SK-N-SH (cell line): Measurements from ENCODE around the gene F11R. TPM values are rescaled to one million over a fixed set of nuclear protein-coding genes. Genes with fewer than 3 reads are reported as not detected.

Experiments used
- CTCF ChIA-PET: fragments of 300-600, 350-600 bp; formaldehyde crosslinking; extraction: SDS; loops from one replicate; lab custom pipeline; 2021; lab: Yijun Ruan, JAX
- POLR2A ChIA-PET: fragments of 350-600 bp; sonication (Branson Sonifier 250); formaldehyde crosslinking; extraction: SDS; loops from one replicate; lab custom pipeline; 2020; ENCODE audit warnings: antibody characterized with exemption, inconsistent platforms; lab: Yijun Ruan, JAX
- DNase-seq: peaks from one replicate; pipeline ENCODE4 v3.0.0; 2012
- H2AFZ ChIP-seq: fragments of 200-600 bp; sonication (generic); 2 replicates; pipeline ENCODE4 v1.8.1; 2016; ENCODE audit warnings: antibody characterized with exemption, mild to moderate bottlenecking, low read depth
- H3F3A ChIP-seq: fragments of 200-600 bp; sonication (generic); replicated peaks from 2 replicates; pipeline ENCODE3; 2016; ENCODE audit warnings: antibody characterized with exemption, mild to moderate bottlenecking; ENCODE audit not compliant: insufficient read depth
- H3K27ac ChIP-seq, 2 experiments: fragments of 200-500 bp in 1 of 2; fragments of 200-600 bp in 1 of 2; sonication (Bioruptor generic) in 1 of 2; sonication (generic), shearing (Covaris generic) in 1 of 2; 2 replicates each; pipeline versions ENCODE4 v1.5.1 to v1.6.1; 2014 to 2016; ENCODE audit warnings: low read depth in 2 of 2, inconsistent platforms in 1 of 2, low read length in 1 of 2, mild to moderate bottlenecking in 1 of 2, mixed read lengths in 1 of 2
- H3K27me3 ChIP-seq: fragments of 200-600 bp; sonication (generic), shearing (Covaris generic); 2 replicates; pipeline ENCODE4 v1.6.1; 2016; ENCODE audit warnings: mixed run types; ENCODE audit not compliant: insufficient read depth
- H3K36me3 ChIP-seq, 2 experiments: fragments of 200-500 bp in 1 of 2; fragments of 200-600 bp in 1 of 2; sonication (Bioruptor generic) in 1 of 2; sonication (generic) in 1 of 2; replicated peaks in 1 of 2; 2 replicates each; pipeline versions ENCODE3 to v1.5.1; 2014 to 2016; ENCODE audit warnings: low read length in 1 of 2, mild to moderate bottlenecking in 1 of 2; ENCODE audit not compliant: insufficient read depth in 2 of 2, control insufficient read depth in 1 of 2
- H3K4me1 ChIP-seq, 2 experiments: fragments of 200-500 bp in 1 of 2; fragments of 200-600 bp in 1 of 2; sonication (Bioruptor generic) in 1 of 2; sonication (generic), shearing (Covaris generic) in 1 of 2; 2 replicates each; pipeline versions ENCODE4 v1.5.1 to v1.6.1; 2014 to 2016; ENCODE audit warnings: low read depth in 1 of 2, low read length in 1 of 2, mixed run types in 1 of 2; ENCODE audit not compliant: insufficient read depth in 2 of 2, control insufficient read depth in 1 of 2
- H3K4me2 ChIP-seq: fragments of 200-600 bp; sonication (generic), shearing (Covaris generic); 2 replicates; pipeline ENCODE4 v1.6.1; 2017; ENCODE audit warnings: mixed run types
- H3K4me3 ChIP-seq, 2 experiments: fragments of 200-500 bp in 1 of 2; fragments of 200-600 bp in 1 of 2; sonication (Bioruptor generic) in 1 of 2; sonication (generic), shearing (Covaris generic) in 1 of 2; 2 replicates each; pipeline versions ENCODE4 v1.5.1 to v1.8.1; 2014 to 2016; ENCODE audit warnings: low read depth in 2 of 2, inconsistent platforms in 1 of 2, low read length in 1 of 2, mild to moderate bottlenecking in 1 of 2, mixed read lengths in 1 of 2, moderate library complexity in 1 of 2
- H3K79me2 ChIP-seq: fragments of 200-600 bp; sonication (generic); 2 replicates; pipeline ENCODE4 v1.8.1; 2017; ENCODE audit warnings: mild to moderate bottlenecking; ENCODE audit not compliant: insufficient read depth
- H3K9ac ChIP-seq: fragments of 200-600 bp; sonication (generic); 2 replicates; pipeline ENCODE4 v1.6.1; 2017; ENCODE audit warnings: mixed run types
- H3K9me2 ChIP-seq: fragments of 200-600 bp; sonication (generic); 2 replicates; pipeline ENCODE4 v1.6.1; 2017; ENCODE audit warnings: mixed run types
- H3K9me3 ChIP-seq: fragments of 200-600 bp; sonication (generic); 2 replicates; pipeline ENCODE4 v1.6.1; 2017; ENCODE audit warnings: mixed run types, mild to moderate bottlenecking, moderate library complexity
- H4K20me1 ChIP-seq: fragments of 200-600 bp; sonication (generic); 2 replicates; pipeline ENCODE4 v1.6.1; 2017; ENCODE audit warnings: mild to moderate bottlenecking, mixed run types; ENCODE audit not compliant: insufficient read depth
- EZH2phosphoT487 ChIP-seq: fragments of 200-600 bp; sonication (generic); IDR thresholded peaks from 2 replicates; pipeline ENCODE4 v1.6.1; 2017; ENCODE audit warnings: low read depth, mixed run types, mild to moderate bottlenecking, antibody characterized with exemption, moderate library complexity, borderline replicate concordance
- FOSL2 ChIP-seq: IDR thresholded peaks from 2 replicates; pipeline ENCODE4 v1.4.0; 2012; ENCODE audit warnings: low read depth, mild to moderate bottlenecking, moderate library complexity, borderline replicate concordance
- FOXJ3 ChIP-seq: sonication (generic); formaldehyde crosslinking; IDR thresholded peaks from 2 replicates; pipeline ENCODE4 v1.5.1; 2020; ENCODE audit warnings: mild to moderate bottlenecking, missing genetic modification reagents
- GATA2 ChIP-seq: sonication (generic); formaldehyde crosslinking; IDR thresholded peaks from 2 replicates; pipeline ENCODE4 v1.5.0; 2020; ENCODE audit warnings: mild to moderate bottlenecking, missing genetic modification reagents
- MEF2A ChIP-seq: IDR thresholded peaks from 2 replicates; pipeline ENCODE4 v1.4.0; 2012; ENCODE audit warnings: low read depth, borderline replicate concordance
- MXI1 ChIP-seq: IDR thresholded peaks from 2 replicates; pipeline ENCODE4 v1.6.1; 2012; ENCODE audit warnings: mild to moderate bottlenecking, low read depth, low read length, improper control_type of control experiment
- RAD21 ChIP-seq: IDR thresholded peaks from 2 replicates; pipeline ENCODE4 v1.6.1; 2012; ENCODE audit warnings: mild to moderate bottlenecking, low read length
- RFX5 ChIP-seq: IDR thresholded peaks from 2 replicates; pipeline ENCODE4 v1.6.1; 2012; ENCODE audit warnings: mild to moderate bottlenecking, improper control_type of control experiment, low read length
- SIN3A ChIP-seq: IDR thresholded peaks from 2 replicates; pipeline ENCODE4 v1.6.1; 2012; ENCODE audit warnings: low read depth, mild to moderate bottlenecking, low read length, moderate library complexity, borderline replicate concordance
- TAF1 ChIP-seq: IDR thresholded peaks from 2 replicates; pipeline ENCODE4 v1.6.1; 2012; ENCODE audit warnings: low read depth, mild to moderate bottlenecking, low read length, moderate library complexity, borderline replicate concordance
- TCF12 ChIP-seq: IDR thresholded peaks from 2 replicates; pipeline ENCODE4 v1.4.0; 2012
- WGBS: methylation state at CpG from one replicate; pipeline ENCODE4 v1.1.6; 2017; ENCODE audit warnings: low lambda C conversion rate; 5-methylcytosine and 5-hydroxymethylcytosine counted together
- polyA plus RNA-seq, 3 experiments: library from polyadenylated mRNA; depleted of rRNA; stranded (reverse); fragments of >200 nt; gene quantifications; 2 replicates each; pipeline ENCODE4 v1.2.3, GENCODE V29; 2012
- TF ChIP-seq, protein P1 (sequence below): fragments of 200-600 bp; sonication (generic); IDR thresholded peaks from 2 replicates; pipeline ENCODE4 v1.6.1; 2017; ENCODE audit warnings: antibody characterized with exemption, mild to moderate bottlenecking, moderate library complexity
- TF ChIP-seq, protein P2 (sequence below): fragments of 150-350 bp; IDR thresholded peaks from 2 replicates; pipeline ENCODE4 v1.6.1; 2016; ENCODE audit warnings: mild to moderate bottlenecking, low read depth, low read length
- TF ChIP-seq, protein P3 (sequence below): IDR thresholded peaks from 2 replicates; pipeline ENCODE4 v1.4.0; 2012; ENCODE audit warnings: low read depth, borderline replicate concordance

F11R gene
- polyA plus RNA-seq, 1 of the 3 experiments (the other 2 are of a cell fraction), result 9.0 TPM

GRCh38 chr1:161006563-161006962 is 14.4 kb downstream of the F11R start:
- WGBS, result 87% methylated on average over 8 of the region's 8 CpGs
- Histone ChIP-seq H3K9me2 (no peaks in the 10 kb centered on the region), H3F3A (no peaks in the 10 kb centered on the region), H2AFZ (no peak overlapping the region), H3K36me3 (no peaks in the 10 kb centered on the region), H3K4me2 (no peak overlapping the region), H4K20me1 (no peaks in the 10 kb centered on the region), H3K4me1 (no peaks in the 10 kb centered on the region; a peak in 1 of 4 replicates), H3K4me3 (no peak overlapping the region), H3K27ac (no peak overlapping the region), H3K9ac (no peak overlapping the region), H3K9me3 (no peaks in the 10 kb centered on the region), H3K79me2 (no peaks in the 10 kb centered on the region), H3K27me3 (no peaks in the 10 kb centered on the region)
- ChIA-PET POLR2A (no interaction called here), CTCF (interaction anchor here (1.5 to 2.4 kb wide), 2 partner anchors 9 to 16 kb away, joined by 3 to 8 read pairs; no protein-coding TSS in a partner anchor)
- DNase-seq, result no peak
- TF ChIP-seq EZH2phosphoT487 (no peak), TCF12 (no peak), RAD21 (no peak), SIN3A (no peak), TAF1 (no peak), GATA2 (CRISPR knock-in tag) (no peak), FOXJ3 (CRISPR knock-in tag) (no peak)
- TF ChIP-seq, protein P1, sequence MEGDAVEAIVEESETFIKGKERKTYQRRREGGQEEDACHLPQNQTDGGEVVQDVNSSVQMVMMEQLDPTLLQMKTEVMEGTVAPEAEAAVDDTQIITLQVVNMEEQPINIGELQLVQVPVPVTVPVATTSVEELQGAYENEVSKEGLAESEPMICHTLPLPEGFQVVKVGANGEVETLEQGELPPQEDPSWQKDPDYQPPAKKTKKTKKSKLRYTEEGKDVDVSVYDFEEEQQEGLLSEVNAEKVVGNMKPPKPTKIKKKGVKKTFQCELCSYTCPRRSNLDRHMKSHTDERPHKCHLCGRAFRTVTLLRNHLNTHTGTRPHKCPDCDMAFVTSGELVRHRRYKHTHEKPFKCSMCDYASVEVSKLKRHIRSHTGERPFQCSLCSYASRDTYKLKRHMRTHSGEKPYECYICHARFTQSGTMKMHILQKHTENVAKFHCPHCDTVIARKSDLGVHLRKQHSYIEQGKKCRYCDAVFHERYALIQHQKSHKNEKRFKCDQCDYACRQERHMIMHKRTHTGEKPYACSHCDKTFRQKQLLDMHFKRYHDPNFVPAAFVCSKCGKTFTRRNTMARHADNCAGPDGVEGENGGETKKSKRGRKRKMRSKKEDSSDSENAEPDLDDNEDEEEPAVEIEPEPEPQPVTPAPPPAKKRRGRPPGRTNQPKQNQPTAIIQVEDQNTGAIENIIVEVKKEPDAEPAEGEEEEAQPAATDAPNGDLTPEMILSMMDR, result no peak
- TF ChIP-seq, protein P2, sequence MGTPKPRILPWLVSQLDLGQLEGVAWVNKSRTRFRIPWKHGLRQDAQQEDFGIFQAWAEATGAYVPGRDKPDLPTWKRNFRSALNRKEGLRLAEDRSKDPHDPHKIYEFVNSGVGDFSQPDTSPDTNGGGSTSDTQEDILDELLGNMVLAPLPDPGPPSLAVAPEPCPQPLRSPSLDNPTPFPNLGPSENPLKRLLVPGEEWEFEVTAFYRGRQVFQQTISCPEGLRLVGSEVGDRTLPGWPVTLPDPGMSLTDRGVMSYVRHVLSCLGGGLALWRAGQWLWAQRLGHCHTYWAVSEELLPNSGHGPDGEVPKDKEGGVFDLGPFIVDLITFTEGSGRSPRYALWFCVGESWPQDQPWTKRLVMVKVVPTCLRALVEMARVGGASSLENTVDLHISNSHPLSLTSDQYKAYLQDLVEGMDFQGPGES, result no peak

- Histone ChIP-seq H3F3A (peaks cover under 1% of the 10 kb centered on the region), H2AFZ (no peak overlapping the region), H3K79me2 (no peaks in the 10 kb centered on the region), H3K4me3 (no peak overlapping the region), H3K27me3 (no peaks in the 10 kb centered on the region), H4K20me1 (no peaks in the 10 kb centered on the region), H3K4me2 (no peak overlapping the region), H3K27ac (no peak overlapping the region), H3K36me3 (no peaks in the 10 kb centered on the region), H3K9me3 (no peaks in the 10 kb centered on the region), H3K9me2 (no peaks in the 10 kb centered on the region), H3K4me1 (no peaks in the 10 kb centered on the region; a peak in 2 of 4 replicates), H3K9ac (no peak overlapping the region)
- POLR2A ChIA-PET, result interaction anchor here (1.1 kb wide), 1 partner anchor 36 kb away, joined by 11 read pairs; no protein-coding TSS in a partner anchor
- WGBS, result 62% methylated on average over 5 of the region's 5 CpGs
- CTCF ChIA-PET, result interaction anchor here (0.9 to 3.7 kb wide), 5 partner anchors 11 to 96 kb away, joined by 3 to 23 read pairs (median 4); no protein-coding TSS in a partner anchor
- DNase-seq, result no peak
- no peak for TF ChIP-seq FOSL2
- TF ChIP-seq MEF2A, result no peak
- TF ChIP-seq, protein P3, sequence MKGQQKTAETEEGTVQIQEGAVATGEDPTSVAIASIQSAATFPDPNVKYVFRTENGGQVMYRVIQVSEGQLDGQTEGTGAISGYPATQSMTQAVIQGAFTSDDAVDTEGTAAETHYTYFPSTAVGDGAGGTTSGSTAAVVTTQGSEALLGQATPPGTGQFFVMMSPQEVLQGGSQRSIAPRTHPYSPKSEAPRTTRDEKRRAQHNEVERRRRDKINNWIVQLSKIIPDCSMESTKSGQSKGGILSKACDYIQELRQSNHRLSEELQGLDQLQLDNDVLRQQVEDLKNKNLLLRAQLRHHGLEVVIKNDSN, result no peak
- no peak; the same call in 1 of the 2 replicates for TF ChIP-seq MXI1
- no peak for TF ChIP-seq RAD21
- no peak for TF ChIP-seq SIN3A
- no peak for TF ChIP-seq RFX5
These were observed 19.4 kb downstream of the F11R start for GRCh38 chr1:161001525-161001924.
